ENCODE measurements around the gene ROBO1. TPM values are rescaled to one million over a fixed set of nuclear protein-coding genes. Genes with fewer than 3 reads are reported as not detected.

Gene ROBO1
- total and polyA plus RNA-seq, 2 donors (not counting 3 experiments of a cell fraction or from before 2014, with no cell fraction given), result 5.9 to 14.2 TPM

DNA sequence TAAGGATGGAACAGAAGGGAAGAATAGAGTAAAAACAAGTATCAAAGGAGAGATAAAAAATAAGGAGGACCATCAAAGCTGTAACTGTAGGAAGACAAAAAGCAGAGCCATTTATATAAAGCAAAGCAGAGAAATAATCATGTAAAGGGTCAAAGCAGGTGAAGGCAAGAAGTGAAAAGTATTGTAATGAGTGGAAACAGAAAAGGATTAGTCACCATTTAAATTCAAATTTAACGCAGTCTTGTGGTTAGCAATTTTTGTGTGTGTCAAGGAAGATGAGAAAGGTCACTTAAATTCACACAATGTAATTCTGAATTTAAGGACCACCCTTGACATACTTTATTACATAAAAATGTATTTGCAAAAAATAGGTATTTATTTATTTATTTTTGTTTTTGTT is 567.8 kb downstream of the ROBO1 start:
- Histone ChIP-seq H3K4me1 (ENCODE audit: control insufficient read depth, extremely low read depth, insufficient read depth, low read length) (no peaks in the 10 kb centered on the region), H4K20me1 (replicated peaks; ENCODE audit: control insufficient read depth, extremely low read depth, insufficient read depth, low read length) (no peaks in the 10 kb centered on the region), H3K27me3 (ENCODE audit: control insufficient read depth in 2 of 2, insufficient read depth in 2 of 2, low read length in 2 of 2) (no peaks in the 10 kb centered on the region), H3K9me3 (replicated peaks; ENCODE audit: control insufficient read depth, insufficient read depth, low read length) (no peaks in the 10 kb centered on the region), H3K9ac (replicated peaks; ENCODE audit: extremely low read depth, insufficient read depth, low read length) (no peak overlapping the region), H3K36me3 (ENCODE audit: control insufficient read depth in 2 of 2, extremely low read depth in 1 of 2, insufficient read depth in 2 of 2, low read length in 2 of 2) (no peaks in the 10 kb centered on the region), H3K27ac (ENCODE audit: insufficient read depth, low read depth, low read length) (no peak overlapping the region), H3K4me2 (ENCODE audit: insufficient read depth, low read length) (no peak overlapping the region), H2AFZ (ENCODE audit: low read depth, low read length) (no peak overlapping the region), H3K79me2 (ENCODE audit: control insufficient read depth, insufficient read depth, low read length) (no peaks in the 10 kb centered on the region), H3K9me1 (replicated peaks; ENCODE audit: control insufficient read depth, extremely low read depth, insufficient read depth, low read length) (no peaks in the 10 kb centered on the region), H3K4me3 (replicated peaks in 1 of 3; ENCODE audit: insufficient read depth in 1 of 3, low read depth in 1 of 3, low read length in 3 of 3) (no peak overlapping the region)
- DNase-seq (ENCODE audit: low read depth, low spot score) (no peak), FAIRE-seq (no peak)
- no TSS peak for BruUV-seq (replicated peaks)
- ChIA-PET CTCF (no interaction called here), POLR2A (no interaction called here)
- TF ChIP-seq MAX (IDR thresholded peaks at IDR 0.05; ENCODE audit: insufficient read depth, insufficient read length), result no peak
- dilution Hi-C loops (cut with MboI; ENCODE audit: extremely low pct_ligation_motif_present, low sequenced_read_pairs) (no loop called here), intact Hi-C loops (cut with micrococcal nuclease) (no loop called here)

DNA sequence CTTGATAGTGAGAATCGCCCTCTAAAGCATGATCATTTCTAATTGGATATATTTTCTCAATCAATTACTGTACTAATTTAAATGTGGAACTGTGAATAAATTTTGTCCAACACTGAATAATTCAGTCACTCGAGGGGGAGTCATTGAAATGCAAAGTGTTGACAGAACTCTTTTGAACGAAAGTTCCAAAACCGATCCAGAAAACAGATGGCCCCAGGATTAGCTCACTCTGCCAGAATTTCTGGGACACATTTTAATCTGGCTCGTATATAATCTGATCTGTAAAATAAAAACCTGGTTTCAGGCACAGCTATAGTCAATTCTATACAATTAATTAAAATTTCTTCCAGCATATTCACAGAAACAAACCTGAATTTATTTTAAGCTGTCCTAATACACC is 580.4 kb downstream of the ROBO1 start:
- ChIA-PET POLR2A (no interaction called here), CTCF (no interaction called here)
- Histone ChIP-seq H2AFZ (ENCODE audit: low read depth, low read length) (no peak overlapping the region), H3K4me2 (ENCODE audit: insufficient read depth, low read length) (no peak overlapping the region), H3K9ac (replicated peaks; ENCODE audit: extremely low read depth, insufficient read depth, low read length) (no peak overlapping the region), H3K4me3 (replicated peaks in 1 of 3; ENCODE audit: insufficient read depth in 1 of 3, low read depth in 1 of 3, low read length in 3 of 3) (no peak overlapping the region), H3K36me3 (ENCODE audit: control insufficient read depth in 2 of 2, extremely low read depth in 1 of 2, insufficient read depth in 2 of 2, low read length in 2 of 2) (no peaks in the 10 kb centered on the region), H3K4me1 (ENCODE audit: control insufficient read depth, extremely low read depth, insufficient read depth, low read length) (no peaks in the 10 kb centered on the region), H3K9me1 (replicated peaks; ENCODE audit: control insufficient read depth, extremely low read depth, insufficient read depth, low read length) (no peaks in the 10 kb centered on the region), H3K27me3 (ENCODE audit: control insufficient read depth in 2 of 2, insufficient read depth in 2 of 2, low read length in 2 of 2) (no peaks in the 10 kb centered on the region), H3K27ac (ENCODE audit: insufficient read depth, low read depth, low read length) (no peak overlapping the region), H3K9me3 (replicated peaks; ENCODE audit: control insufficient read depth, insufficient read depth, low read length) (no peaks in the 10 kb centered on the region), H4K20me1 (replicated peaks; ENCODE audit: control insufficient read depth, extremely low read depth, insufficient read depth, low read length) (no peaks in the 10 kb centered on the region), H3K79me2 (ENCODE audit: control insufficient read depth, insufficient read depth, low read length) (no peaks in the 10 kb centered on the region)
- DNase-seq (ENCODE audit: low read depth, low spot score) (no peak), FAIRE-seq (no peak)
- dilution Hi-C loops (cut with MboI; ENCODE audit: extremely low pct_ligation_motif_present, low sequenced_read_pairs) (no loop called here), intact Hi-C loops (cut with micrococcal nuclease) (no loop called here)
- TF ChIP-seq MYC (IDR thresholded peaks at IDR 0.05; ENCODE audit: low read depth, low read length) (no peak), POLR2AphosphoS5 (IDR thresholded peaks at IDR 0.05; ENCODE audit: insufficient read depth, low read depth, low read length) (no peak), GATA2 (IDR thresholded peaks at IDR 0.05; ENCODE audit: insufficient read depth, insufficient read length, low read depth, low read length) (no peak)
- BruUV-seq (replicated peaks), result no TSS peak

All from endothelial cell of umbilical vein (primary cell).